ENCODE results near the gene MAPRE2.

The MAPRE2 gene

DNA sequence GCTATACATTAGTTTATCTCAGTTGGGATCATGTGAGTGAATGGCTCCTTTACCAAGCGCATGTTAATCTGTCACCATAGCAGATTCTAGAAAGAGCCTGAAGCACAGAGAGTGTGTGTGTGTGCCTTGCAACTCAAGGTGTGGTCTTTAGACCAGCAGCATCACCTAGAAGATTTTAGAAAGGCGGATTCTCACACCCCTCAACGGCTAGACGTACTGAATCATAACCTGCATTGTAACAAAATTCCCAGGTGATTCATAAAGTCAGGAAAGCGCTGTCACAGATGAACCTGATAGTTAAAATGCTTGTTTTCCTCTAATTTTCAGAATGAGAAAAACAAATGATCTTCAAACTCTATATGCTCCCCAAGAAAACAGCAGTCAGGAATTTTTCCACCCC, 45.5 kb upstream of the MAPRE2 start:
- Histone ChIP-seq H3K27ac (ENCODE audit: low read depth, low read length) (no peak overlapping the region), H3K79me2 (ENCODE audit: control insufficient read depth, low read length) (no peaks in the 10 kb centered on the region), H4K20me1 (ENCODE audit: control insufficient read depth, insufficient read depth, low read depth, low read length) (no peaks in the 10 kb centered on the region), H3K4me2 (ENCODE audit: low read length) (no peak overlapping the region), H3K4me1 (ENCODE audit: control insufficient read depth, low read length) (peaks cover 8% of the 10 kb centered on the region), H3K9me3 (ENCODE audit: control insufficient read depth, insufficient read depth, low read length) (no peaks in the 10 kb centered on the region), H3F3A (ENCODE audit: control insufficient read depth, insufficient read depth) (peaks cover 2% of the 10 kb centered on the region; the same call in 1 of the 2 replicates), H3K27me3 (ENCODE audit: control insufficient read depth, low read length) (no peaks in the 10 kb centered on the region), H3K36me3 (ENCODE audit: control insufficient read depth, low read length) (no peaks in the 10 kb centered on the region), H3K9me2 (replicated peaks; ENCODE audit: control insufficient read depth, low read length) (no peaks in the 10 kb centered on the region), H3K4me3 (ENCODE audit: low read length) (no peak overlapping the region)
- TF ChIP-seq, protein P1, sequence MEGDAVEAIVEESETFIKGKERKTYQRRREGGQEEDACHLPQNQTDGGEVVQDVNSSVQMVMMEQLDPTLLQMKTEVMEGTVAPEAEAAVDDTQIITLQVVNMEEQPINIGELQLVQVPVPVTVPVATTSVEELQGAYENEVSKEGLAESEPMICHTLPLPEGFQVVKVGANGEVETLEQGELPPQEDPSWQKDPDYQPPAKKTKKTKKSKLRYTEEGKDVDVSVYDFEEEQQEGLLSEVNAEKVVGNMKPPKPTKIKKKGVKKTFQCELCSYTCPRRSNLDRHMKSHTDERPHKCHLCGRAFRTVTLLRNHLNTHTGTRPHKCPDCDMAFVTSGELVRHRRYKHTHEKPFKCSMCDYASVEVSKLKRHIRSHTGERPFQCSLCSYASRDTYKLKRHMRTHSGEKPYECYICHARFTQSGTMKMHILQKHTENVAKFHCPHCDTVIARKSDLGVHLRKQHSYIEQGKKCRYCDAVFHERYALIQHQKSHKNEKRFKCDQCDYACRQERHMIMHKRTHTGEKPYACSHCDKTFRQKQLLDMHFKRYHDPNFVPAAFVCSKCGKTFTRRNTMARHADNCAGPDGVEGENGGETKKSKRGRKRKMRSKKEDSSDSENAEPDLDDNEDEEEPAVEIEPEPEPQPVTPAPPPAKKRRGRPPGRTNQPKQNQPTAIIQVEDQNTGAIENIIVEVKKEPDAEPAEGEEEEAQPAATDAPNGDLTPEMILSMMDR (IDR thresholded peaks at IDR 0.05; ENCODE audit: low read depth, low read length, poor library complexity, severe bottlenecking) = no peak
- TF ChIP-seq EZH2phosphoT487 (IDR thresholded peaks at IDR 0.05; ENCODE audit: borderline replicate concordance, low read length) = no peak

DNA sequence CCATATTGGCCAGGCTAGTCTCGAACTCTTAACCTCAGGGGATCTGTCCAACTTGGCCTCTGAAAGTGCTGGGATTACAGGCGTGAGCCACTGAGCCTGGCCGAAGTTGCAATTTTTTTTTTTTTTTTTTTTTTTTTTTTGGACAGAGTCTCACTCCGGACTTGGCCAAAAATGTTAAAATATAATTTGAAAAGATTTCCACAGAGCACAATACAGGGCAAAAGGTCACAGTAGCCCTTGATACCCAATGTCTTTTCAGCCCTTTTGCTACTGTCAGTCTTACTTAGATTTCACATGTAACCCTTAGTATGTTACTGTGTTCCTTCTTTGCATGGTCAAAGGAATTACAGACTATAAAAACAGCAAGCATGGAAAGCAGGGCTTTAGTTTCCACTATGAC, 42.6 kb upstream of the MAPRE2 start:
- Histone ChIP-seq H3F3A (ENCODE audit: control insufficient read depth, insufficient read depth) (peaks cover 2% of the 10 kb centered on the region; the same call in 1 of the 2 replicates), H3K4me2 (ENCODE audit: low read length) (no peak overlapping the region), H3K27ac (ENCODE audit: low read depth, low read length) (no peak overlapping the region), H4K20me1 (ENCODE audit: control insufficient read depth, insufficient read depth, low read depth, low read length) (no peaks in the 10 kb centered on the region), H3K4me3 (ENCODE audit: low read length) (no peak overlapping the region), H3K27me3 (ENCODE audit: control insufficient read depth, low read length) (no peaks in the 10 kb centered on the region), H3K4me1 (ENCODE audit: control insufficient read depth, low read length) (peaks cover 4% of the 10 kb centered on the region), H3K36me3 (ENCODE audit: control insufficient read depth, low read length) (no peaks in the 10 kb centered on the region), H3K79me2 (ENCODE audit: control insufficient read depth, low read length) (no peaks in the 10 kb centered on the region), H3K9me2 (replicated peaks; ENCODE audit: control insufficient read depth, low read length) (no peaks in the 10 kb centered on the region), H3K9me3 (ENCODE audit: control insufficient read depth, insufficient read depth, low read length) (no peaks in the 10 kb centered on the region)
- no peak for TF ChIP-seq EZH2phosphoT487 (IDR thresholded peaks at IDR 0.05; ENCODE audit: borderline replicate concordance, low read length)
- TF ChIP-seq, protein P1 (IDR thresholded peaks at IDR 0.05; ENCODE audit: low read depth, low read length, poor library complexity, severe bottlenecking) = no peak

DNA sequence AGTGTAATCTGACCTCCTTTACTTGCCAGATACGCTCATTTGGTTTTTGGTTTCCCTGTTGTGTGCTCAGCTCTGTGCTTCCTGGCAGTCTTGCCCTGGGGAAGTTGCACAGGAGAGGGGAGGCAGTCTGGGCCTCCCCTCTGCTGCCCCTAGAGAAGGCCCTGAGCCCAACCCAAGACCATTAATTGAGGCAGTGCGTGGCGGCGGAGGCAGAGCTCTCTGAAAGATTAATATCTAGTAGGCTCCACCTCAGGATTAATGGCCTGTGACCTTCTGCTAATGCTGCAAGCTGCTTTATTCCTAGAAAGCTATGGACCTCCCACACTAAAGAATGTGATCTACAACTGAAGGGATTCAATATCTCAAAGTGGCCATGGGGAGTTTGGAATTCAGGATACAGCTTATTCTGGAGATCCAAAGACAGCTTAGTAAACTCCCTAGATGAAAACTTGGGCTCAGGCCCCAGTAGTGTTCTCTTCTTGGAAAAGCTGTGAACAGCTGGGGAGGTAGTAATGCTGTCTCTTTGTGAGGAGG, 41.4 kb upstream of the MAPRE2 start:
- Histone ChIP-seq H3K9me2 (replicated peaks; ENCODE audit: control insufficient read depth, low read length) (no peaks in the 10 kb centered on the region), H3K36me3 (ENCODE audit: control insufficient read depth, low read length) (no peaks in the 10 kb centered on the region), H3K27me3 (ENCODE audit: control insufficient read depth, low read length) (no peaks in the 10 kb centered on the region), H3K4me3 (ENCODE audit: low read length) (no peak overlapping the region), H3K4me2 (ENCODE audit: low read length) (no peak overlapping the region), H3K79me2 (ENCODE audit: control insufficient read depth, low read length) (no peaks in the 10 kb centered on the region), H3K4me1 (ENCODE audit: control insufficient read depth, low read length) (no peaks in the 10 kb centered on the region), H3F3A (ENCODE audit: control insufficient read depth, insufficient read depth) (peaks cover 2% of the 10 kb centered on the region; the same call in 1 of the 2 replicates), H3K9me3 (ENCODE audit: control insufficient read depth, insufficient read depth, low read length) (no peaks in the 10 kb centered on the region), H3K27ac (ENCODE audit: low read depth, low read length) (no peak overlapping the region), H4K20me1 (ENCODE audit: control insufficient read depth, insufficient read depth, low read depth, low read length) (no peaks in the 10 kb centered on the region)
- TF ChIP-seq EZH2phosphoT487 (IDR thresholded peaks at IDR 0.05; ENCODE audit: borderline replicate concordance, low read length) = no peak
- TF ChIP-seq, protein P1 (IDR thresholded peaks at IDR 0.05; ENCODE audit: low read depth, low read length, poor library complexity, severe bottlenecking) = no peak
